B cell (primary cell): Measurements from ENCODE around the gene ZFP36L1. TPM values are rescaled to one million over a fixed set of nuclear protein-coding genes. Genes with fewer than 3 reads are reported as not detected.

Experiments used
- ATAC-seq: fragments of 200-7000 bp; cut with Tn5 transposase; one replicate; pipeline ENCODE4 v1.10.0; 2021; ENCODE audit warnings: low read depth, mild to moderate bottlenecking, moderate number of reproducible peaks, moderate library complexity
- CTCF ChIA-PET: fragments of 350-600 bp; sonication (Branson Sonifier 250); formaldehyde crosslinking; loops from one replicate; lab custom pipeline; 2021; ENCODE audit warnings: antibody characterized with exemption, inconsistent platforms; lab: Charles Lee
- POLR2A ChIA-PET: fragments of 350-600 bp; sonication (Branson Sonifier 250); formaldehyde crosslinking; loops from one replicate; lab custom pipeline; 2021; ENCODE audit warnings: antibody characterized with exemption; lab: Charles Lee
- DNase-seq: peaks from one replicate; pipeline ENCODE4 v3.0.0; 2013
- H2AFZ ChIP-seq: 2 replicates; pipeline ENCODE4 v1.6.1; 2012; ENCODE audit warnings: mild to moderate bottlenecking, low read depth, low read length; ENCODE audit not compliant: insufficient read depth, poor library complexity, severe bottlenecking
- H3K27ac ChIP-seq, 2 donors: 1 replicate in 1 of 2; 2 replicates in 1 of 2; pipeline ENCODE4 v1.5.1; 2012 to 2013; ENCODE audit warnings: low read length in 2 of 2, mild to moderate bottlenecking in 2 of 2, moderate library complexity in 1 of 2
- H3K27me3 ChIP-seq, 4 experiments: fragments of 200-600 bp in 1 of 4; sonication (generic) in 1 of 4; replicated peaks in 1 of 4; 1 replicate in 2 of 4; 2 replicates in 2 of 4; pipeline versions ENCODE4 v1.6.1 to v1.7.0; 2013 to 2016; ENCODE audit warnings: low read length in 3 of 4, mild to moderate bottlenecking in 2 of 4, mixed read lengths in 1 of 4, moderate library complexity in 1 of 4; ENCODE audit not compliant: insufficient read depth in 4 of 4, control insufficient read depth in 3 of 4; ENCODE audit errors: control extremely low read depth in 1 of 4
- H3K36me3 ChIP-seq, 2 experiments: replicated peaks in 1 of 2; 1 replicate in 1 of 2; 2 replicates in 1 of 2; pipeline versions ENCODE4 v1.6.1 to v1.7.1; 2013; ENCODE audit warnings: low read length in 1 of 2; ENCODE audit not compliant: insufficient read depth in 2 of 2, control insufficient read depth in 1 of 2; ENCODE audit errors: control extremely low read depth in 1 of 2, extremely low read depth in 1 of 2
- H3K4me1 ChIP-seq, 2 donors: fragments of 200-600 bp in 1 of 2; sonication (generic) in 1 of 2; 1 replicate in 1 of 2; 2 replicates in 1 of 2; pipeline versions ENCODE4 v1.5.1 to v1.6.1; 2013 to 2017; ENCODE audit warnings: low read length in 2 of 2; ENCODE audit not compliant: control insufficient read depth in 2 of 2, insufficient read depth in 2 of 2
- H3K4me2 ChIP-seq: replicated peaks from 2 replicates; pipeline ENCODE3; 2012; ENCODE audit warnings: mild to moderate bottlenecking, low read depth, low read length; ENCODE audit not compliant: poor library complexity, severe bottlenecking
- H3K4me3 ChIP-seq, 5 experiments: fragments of 200-600 bp in 1 of 5; sonication (generic) in 1 of 5; 1 replicate in 3 of 5; 2 replicates in 2 of 5; pipeline versions ENCODE4 v1.5.1 to v1.7.0; 2011 to 2016; ENCODE audit warnings: low read length in 4 of 5, mild to moderate bottlenecking in 4 of 5, low read depth in 2 of 5, control low read depth in 1 of 5, moderate library complexity in 1 of 5; ENCODE audit not compliant: insufficient read depth in 1 of 5; ENCODE audit errors: control extremely low read depth in 1 of 5, extremely low read depth in 1 of 5
- H3K79me2 ChIP-seq: fragments of 200-600 bp; sonication (generic); one replicate; pipeline ENCODE4 v1.6.0; 2016; ENCODE audit warnings: low read length; ENCODE audit not compliant: control insufficient read depth, insufficient read depth
- H3K9ac ChIP-seq: fragments of 200-600 bp; sonication (generic); 2 replicates; pipeline ENCODE4 v1.6.1; 2017; ENCODE audit warnings: mild to moderate bottlenecking, low read length, moderate library complexity
- H3K9me3 ChIP-seq, 3 donors: one replicate each; pipeline versions ENCODE4 v1.6.1 to v1.7.1; 2013; ENCODE audit warnings: low read length in 2 of 3; ENCODE audit not compliant: control insufficient read depth in 2 of 3, insufficient read depth in 1 of 3; ENCODE audit errors: control extremely low read depth in 1 of 3
- H4K20me1 ChIP-seq: 2 replicates; pipeline ENCODE4 v1.6.0; 2012; ENCODE audit warnings: mild to moderate bottlenecking, low read length; ENCODE audit not compliant: insufficient read depth, control insufficient read depth, poor library complexity, severe bottlenecking
- H3K27ac Mint-ChIP-seq: one replicate; pipeline ENCODE4 v1.8.0; 2021; ENCODE audit warnings: mixed read lengths
- H3K27me3 Mint-ChIP-seq: one replicate; pipeline ENCODE4 v1.8.0; 2021; ENCODE audit warnings: mixed read lengths
- H3K4me1 Mint-ChIP-seq: one replicate; pipeline ENCODE4 v1.8.0; 2021; ENCODE audit warnings: mixed read lengths
- H3K4me3 Mint-ChIP-seq: one replicate; pipeline ENCODE4 v1.8.0; 2021; ENCODE audit warnings: mixed read lengths
- H3K9me3 Mint-ChIP-seq: one replicate; pipeline ENCODE4 v1.8.0; 2022; ENCODE audit warnings: mixed read lengths; ENCODE audit not compliant: insufficient read depth
- EZH2 ChIP-seq: IDR thresholded peaks from 2 replicates; pipeline ENCODE4 v1.6.1; 2012; ENCODE audit warnings: borderline replicate concordance, low read depth, mild to moderate bottlenecking, moderate library complexity, low read length; ENCODE audit not compliant: insufficient read depth, poor library complexity, severe bottlenecking
- WGBS: methylation state at CpG from one replicate; pipeline ENCODE4 v1.1.5; 2013; ENCODE audit warnings: missing lambda C conversion rate; ENCODE audit not compliant: insufficient coverage; 5-methylcytosine and 5-hydroxymethylcytosine counted together
- intact Hi-C: fragments of 100-400 bp; cut with micrococcal nuclease; formaldehyde crosslinking; loops from one replicate; pipeline ENCODE4 v1.10.0; 2022
- polyA plus RNA-seq: library from polyadenylated mRNA; depleted of rRNA; stranded (reverse); fragments of >200 nt; gene quantifications from 2 replicates; pipeline ENCODE4 v1.2.3, GENCODE V29; 2012
- total RNA-seq, 2 donors: library from RNA; stranded (reverse); fragments of 120-200 nt in 1 of 2; gene quantifications; 1 replicate in 1 of 2; 2 replicates in 1 of 2; pipeline versions ENCODE4 v1.2.3 to v1.2.4, GENCODE V29; 2013 to 2022
- TF ChIP-seq, protein P1 (sequence below): fragments of 200-600 bp; IDR thresholded peaks from one replicate; pipeline ENCODE4 v1.8.0; 2022; ENCODE audit warnings: antibody characterized with exemption, mild to moderate bottlenecking

Gene ZFP36L1
- total and polyA plus RNA-seq, 2 donors (not counting 1 experiment from before 2014, with no cell fraction given): 572 to 983 TPM

DNA sequence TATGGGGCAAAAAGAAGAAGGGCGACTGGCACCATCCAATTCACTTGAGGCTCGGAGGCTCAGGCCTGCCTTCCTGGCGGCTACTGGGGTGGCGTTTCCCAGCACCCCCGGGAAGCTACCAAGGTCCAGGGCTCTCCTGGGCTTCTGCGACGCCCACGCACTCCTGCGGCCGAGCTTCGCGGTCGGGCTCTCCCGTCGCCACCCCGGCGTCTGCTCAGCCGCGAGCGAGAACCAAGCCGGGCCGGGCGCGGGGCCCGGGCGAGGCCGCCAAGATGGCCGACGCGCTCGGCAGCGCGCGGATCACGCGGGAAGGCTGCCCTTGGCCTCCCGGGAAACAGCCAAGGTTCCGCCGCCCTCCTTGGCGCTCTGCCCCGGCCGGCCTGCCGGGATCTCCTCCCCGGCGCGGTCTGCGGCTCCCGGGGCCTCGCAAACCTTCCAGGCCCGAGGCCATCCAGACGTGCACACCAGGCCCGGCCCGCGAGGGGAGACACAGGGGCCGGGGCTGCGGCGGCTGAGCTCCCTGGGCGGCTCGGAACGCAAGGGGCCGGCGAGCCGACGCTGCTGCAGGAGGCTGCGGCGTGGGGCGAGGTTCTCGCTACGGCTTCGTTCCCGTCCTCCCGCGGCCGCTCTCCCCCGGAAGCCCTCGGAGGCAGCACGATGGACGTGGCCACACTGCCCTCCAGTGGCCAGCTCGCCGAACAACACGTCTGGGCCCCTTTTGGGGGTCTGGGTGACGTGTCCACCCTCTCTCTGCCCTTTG lies 23.5 kb upstream of the ZFP36L1 start:
- Histone ChIP-seq H3K9me3 (no peaks in the 10 kb centered on the region), H3K27ac (peak overlapping the region; percentile 89 to 94), H2AFZ (peak overlapping the region; percentile 97), H4K20me1 (no peaks in the 10 kb centered on the region), H3K4me2 (peak overlapping the region; percentile 78), H3K4me1 (peaks cover 56 to 70% of the 10 kb centered on the region in 2 donors), H3K9ac (peak overlapping the region; percentile 81), H3K79me2 (peaks cover 57% of the 10 kb centered on the region), H3K4me3 (peak overlapping the region; percentile 51 to 80 (median 74)), H3K36me3 (no peaks in the 10 kb centered on the region), H3K27me3 (no peaks in the 10 kb centered on the region)
- CTCF ChIA-PET: interaction anchor here (0.7 to 14.8 kb wide), 54 partner anchors 11 to 979 kb away, joined by 3 to 263 read pairs (median 5); partner anchors contain the start of gene ZFP36L1
- WGBS: 1% methylated on average over 82 of the region's 82 CpGs
- intact Hi-C loops: loop anchor here (1.0 to 10.0 kb wide), 12 partner anchors 27 to 882 kb away; no protein-coding TSS in a partner anchor
- peaks cover 82% of the 10 kb centered on the region for H3K4me1 Mint-ChIP-seq
- DNase-seq: peak; percentile 94
- H3K27ac Mint-ChIP-seq: peak overlapping the region; percentile 98
- no peaks in the 10 kb centered on the region for H3K27me3 Mint-ChIP-seq
- no peak for TF ChIP-seq EZH2
- TF ChIP-seq, protein P1, sequence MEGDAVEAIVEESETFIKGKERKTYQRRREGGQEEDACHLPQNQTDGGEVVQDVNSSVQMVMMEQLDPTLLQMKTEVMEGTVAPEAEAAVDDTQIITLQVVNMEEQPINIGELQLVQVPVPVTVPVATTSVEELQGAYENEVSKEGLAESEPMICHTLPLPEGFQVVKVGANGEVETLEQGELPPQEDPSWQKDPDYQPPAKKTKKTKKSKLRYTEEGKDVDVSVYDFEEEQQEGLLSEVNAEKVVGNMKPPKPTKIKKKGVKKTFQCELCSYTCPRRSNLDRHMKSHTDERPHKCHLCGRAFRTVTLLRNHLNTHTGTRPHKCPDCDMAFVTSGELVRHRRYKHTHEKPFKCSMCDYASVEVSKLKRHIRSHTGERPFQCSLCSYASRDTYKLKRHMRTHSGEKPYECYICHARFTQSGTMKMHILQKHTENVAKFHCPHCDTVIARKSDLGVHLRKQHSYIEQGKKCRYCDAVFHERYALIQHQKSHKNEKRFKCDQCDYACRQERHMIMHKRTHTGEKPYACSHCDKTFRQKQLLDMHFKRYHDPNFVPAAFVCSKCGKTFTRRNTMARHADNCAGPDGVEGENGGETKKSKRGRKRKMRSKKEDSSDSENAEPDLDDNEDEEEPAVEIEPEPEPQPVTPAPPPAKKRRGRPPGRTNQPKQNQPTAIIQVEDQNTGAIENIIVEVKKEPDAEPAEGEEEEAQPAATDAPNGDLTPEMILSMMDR: peak; percentile 97
- no peaks in the 10 kb centered on the region for H3K9me3 Mint-ChIP-seq
- peak; percentile 73 for ATAC-seq
- peak overlapping the region; percentile 87 for H3K4me3 Mint-ChIP-seq
- POLR2A ChIA-PET: interaction anchor here (0.6 to 10.1 kb wide), 17 partner anchors 12 to 567 kb away, joined by 3 to 416 read pairs (median 5); partner anchors contain the start of gene ZFP36L1
